Endothelial cell of umbilical vein (primary cell): ENCODE measurements around the gene RHOH. TPM values are rescaled to one million over a fixed set of nuclear protein-coding genes. Genes with fewer than 3 reads are reported as not detected.

ENCODE experiments used
- BruUV-seq: library from RNA; stranded (reverse); fragments of 400-500 nt; replicated peaks from 2 replicates; lab custom pipeline; 2021; lab: Mats Ljungman, UMichigan
- CTCF ChIA-PET: fragments of 300-600, 350-600 bp; sonication (Branson Sonifier 250); formaldehyde crosslinking; loops from one replicate; lab custom pipeline; 2021; ENCODE audit warnings: antibody characterized with exemption, inconsistent platforms; lab: Charles Lee
- POLR2A ChIA-PET: fragments of 300-600, 350-600 bp; sonication (Branson Sonifier 250); formaldehyde crosslinking; loops from one replicate; lab custom pipeline; 2021; ENCODE audit warnings: antibody characterized with exemption, inconsistent platforms; lab: Charles Lee
- DNase-seq: peaks from one replicate; pipeline ENCODE4 v3.0.0-alpha.2; 2011; ENCODE audit warnings: low read depth, low spot score
- FAIRE-seq: peaks from 2 replicates; lab custom pipeline; 2011; peaks lifted over from hg19 to GRCh38; lab: Jason Lieb, UNC
- H2AFZ ChIP-seq: 2 replicates; pipeline ENCODE4 v1.6.0; 2012; ENCODE audit warnings: low read depth, low read length, control low read depth, inconsistent platforms
- H3K27ac ChIP-seq: 2 replicates; pipeline ENCODE4 v1.5.1; 2011; ENCODE audit warnings: low read depth, mild to moderate bottlenecking, control low read depth, low read length, moderate library complexity; ENCODE audit not compliant: insufficient read depth
- H3K27me3 ChIP-seq, 2 experiments: 2 replicates each; pipeline versions ENCODE4 v1.6.0 to v1.6.1; 2011; ENCODE audit warnings: low read length in 2 of 2, mixed read lengths in 1 of 2; ENCODE audit not compliant: control insufficient read depth in 2 of 2, insufficient read depth in 2 of 2
- H3K36me3 ChIP-seq, 2 experiments: 2 replicates in 1 of 2; 3 replicates in 1 of 2; pipeline ENCODE4 v1.5.1; 2011; ENCODE audit warnings: low read length in 2 of 2, mild to moderate bottlenecking in 1 of 2, moderate library complexity in 1 of 2; ENCODE audit not compliant: control insufficient read depth in 2 of 2, insufficient read depth in 2 of 2; ENCODE audit errors: extremely low read depth in 1 of 2
- H3K4me1 ChIP-seq: 3 replicates; pipeline ENCODE4 v1.5.1; 2011; ENCODE audit warnings: mild to moderate bottlenecking, low read length; ENCODE audit not compliant: control insufficient read depth, insufficient read depth; ENCODE audit errors: extremely low read depth
- H3K4me2 ChIP-seq: 2 replicates; pipeline ENCODE4 v1.6.1; 2011; ENCODE audit warnings: low read length, control low read depth, mixed read lengths; ENCODE audit not compliant: insufficient read depth
- H3K4me3 ChIP-seq, 3 experiments: fragments of 200-600 bp in 1 of 3; sonication (generic), shearing (Covaris generic) in 1 of 3; replicated peaks in 1 of 3; 2 replicates each; pipeline ENCODE4 v1.5.1; 2011 to 2016; ENCODE audit warnings: control low read depth in 3 of 3, low read length in 3 of 3, mild to moderate bottlenecking in 2 of 3, inconsistent platforms in 1 of 3, low read depth in 1 of 3, moderate library complexity in 1 of 3; ENCODE audit not compliant: insufficient read depth in 1 of 3
- H3K79me2 ChIP-seq: 2 replicates; pipeline ENCODE4 v1.6.0; 2012; ENCODE audit warnings: low read length, inconsistent platforms; ENCODE audit not compliant: control insufficient read depth, insufficient read depth
- H3K9ac ChIP-seq: replicated peaks from 2 replicates; pipeline ENCODE3; 2011; ENCODE audit warnings: low read length, control low read depth; ENCODE audit not compliant: insufficient read depth; ENCODE audit errors: extremely low read depth
- H3K9me1 ChIP-seq: replicated peaks from 3 replicates; pipeline ENCODE4 v1.6.0; 2011; ENCODE audit warnings: mild to moderate bottlenecking, low read length; ENCODE audit not compliant: control insufficient read depth, insufficient read depth; ENCODE audit errors: extremely low read depth
- H3K9me3 ChIP-seq: replicated peaks from 2 replicates; pipeline ENCODE4 v1.5.1; 2012; ENCODE audit warnings: low read length, inconsistent platforms; ENCODE audit not compliant: control insufficient read depth, insufficient read depth
- H4K20me1 ChIP-seq: replicated peaks from 2 replicates; pipeline ENCODE3; 2011; ENCODE audit warnings: mild to moderate bottlenecking, low read length; ENCODE audit not compliant: control insufficient read depth, insufficient read depth; ENCODE audit errors: extremely low read depth
- EZH2 ChIP-seq: IDR thresholded peaks from 2 replicates; pipeline ENCODE4 v1.6.1; 2012; ENCODE audit warnings: borderline replicate concordance, low read depth, mild to moderate bottlenecking, moderate library complexity, low read length, inconsistent platforms; ENCODE audit not compliant: severe bottlenecking
- FOS ChIP-seq: IDR thresholded peaks from 2 replicates; pipeline ENCODE4 v1.6.1; 2011; ENCODE audit warnings: mild to moderate bottlenecking, low read length, moderate library complexity, borderline replicate concordance; ENCODE audit not compliant: insufficient read depth
- GATA2 ChIP-seq: IDR thresholded peaks from 2 replicates; pipeline ENCODE4 v1.7.0; 2011; ENCODE audit warnings: low read depth, mild to moderate bottlenecking, moderate library complexity, mixed read lengths, low read length; ENCODE audit not compliant: insufficient read length, insufficient read depth
- JUN ChIP-seq: IDR thresholded peaks from 2 replicates; pipeline ENCODE4 v1.6.1; 2011; ENCODE audit warnings: borderline replicate concordance, low read depth; ENCODE audit not compliant: insufficient read length, insufficient read depth
- MYC ChIP-seq: IDR thresholded peaks from one replicate; pipeline ENCODE4 v1.6.1; 2011; ENCODE audit warnings: mild to moderate bottlenecking, low read depth, low read length
- POLR2A ChIP-seq: IDR thresholded peaks from 2 replicates; pipeline ENCODE4 v1.6.1; 2012; ENCODE audit warnings: low read depth, mild to moderate bottlenecking, control low read depth, low read length
- POLR2AphosphoS5 ChIP-seq: IDR thresholded peaks from 2 replicates; pipeline ENCODE4 v1.6.1; 2012; ENCODE audit warnings: low read depth, mild to moderate bottlenecking, control low read depth, low read length, moderate library complexity; ENCODE audit not compliant: insufficient read depth
- dilution Hi-C: fragments of 300-500 bp; cut with MboI; formaldehyde crosslinking; loops from one replicate; pipeline ENCODE4 v1.15.0; 2019; ENCODE audit warnings: low sequenced_read_pairs; ENCODE audit not compliant: extremely low pct_ligation_motif_present
- intact Hi-C: fragments of 100-400 bp; cut with micrococcal nuclease; formaldehyde crosslinking; loops from one replicate; pipeline ENCODE4 v1.10.0; 2022
- polyA plus RNA-seq, 4 experiments: library from polyadenylated mRNA; depleted of rRNA in 3 of 4; stranded (reverse) in 3 of 4; unstranded in 1 of 4; fragments of >200 nt; gene quantifications; 2 replicates each; pipeline versions ENCODE4 v1.2.1 to v1.2.3, GENCODE V29; 2011 to 2012; ENCODE audit warnings: missing spikeins in 1 of 4
- total RNA-seq: library from RNA; stranded (reverse); gene quantifications from 2 replicates; pipeline ENCODE4 v1.2.3, GENCODE V29; 2021
- TF ChIP-seq, protein P1 (sequence below), 2 donors: IDR thresholded peaks; 1 replicate in 1 of 2; 2 replicates in 1 of 2; pipeline ENCODE4 v1.5.1; 2011; ENCODE audit warnings: low read length in 2 of 2, mild to moderate bottlenecking in 2 of 2, moderate library complexity in 2 of 2, control low read depth in 1 of 2, inconsistent platforms in 1 of 2, low read depth in 1 of 2; ENCODE audit not compliant: insufficient read depth in 1 of 2; ENCODE audit errors: extremely low read depth in 1 of 2
- TF ChIP-seq, protein P2 (sequence below): IDR thresholded peaks from 2 replicates; pipeline ENCODE4 v1.6.1; 2011; ENCODE audit not compliant: insufficient read depth, insufficient read length

RHOH gene
- total and polyA plus RNA-seq, 2 donors (not counting 3 experiments of a cell fraction or from before 2014, with no cell fraction given): not detected

DNA sequence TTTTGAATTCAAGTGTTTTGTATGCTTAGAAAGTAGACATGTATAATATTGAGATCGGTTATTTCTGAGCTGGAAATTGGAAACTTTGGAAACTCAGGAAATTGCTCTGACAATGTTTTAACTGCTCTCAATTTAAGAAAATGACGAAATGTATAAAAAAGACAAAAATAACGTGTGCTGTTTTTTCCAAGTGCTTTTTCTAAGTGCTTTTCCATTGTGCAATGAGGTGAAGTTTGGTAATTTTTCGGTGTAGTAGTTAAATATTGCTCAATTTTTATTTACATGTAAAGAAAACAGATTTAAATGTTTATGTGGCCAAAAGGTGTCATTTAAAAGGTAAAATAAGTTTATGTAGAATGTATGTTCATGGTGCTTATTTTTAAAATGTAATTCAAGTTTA lies 39.4 kb upstream of the RHOH start:
- Histone ChIP-seq H3K36me3 (no peaks in the 10 kb centered on the region), H3K4me1 (no peaks in the 10 kb centered on the region), H3K9me3 (no peaks in the 10 kb centered on the region), H3K27me3 (no peaks in the 10 kb centered on the region), H3K9me1 (no peaks in the 10 kb centered on the region), H3K79me2 (no peaks in the 10 kb centered on the region), H3K9ac (no peak overlapping the region), H3K4me3 (no peak overlapping the region), H3K27ac (no peak overlapping the region), H3K4me2 (no peak overlapping the region), H2AFZ (no peak overlapping the region), H4K20me1 (no peaks in the 10 kb centered on the region)
- ChIA-PET POLR2A (no interaction called here), CTCF (interaction anchor here (0.9 to 1.1 kb wide), 2 partner anchors 152 to 168 kb away, joined by 3 read pairs; no protein-coding TSS in a partner anchor)
- no TSS peak for BruUV-seq
- FAIRE-seq (no peak), DNase-seq (no peak)
- TF ChIP-seq, protein P1, sequence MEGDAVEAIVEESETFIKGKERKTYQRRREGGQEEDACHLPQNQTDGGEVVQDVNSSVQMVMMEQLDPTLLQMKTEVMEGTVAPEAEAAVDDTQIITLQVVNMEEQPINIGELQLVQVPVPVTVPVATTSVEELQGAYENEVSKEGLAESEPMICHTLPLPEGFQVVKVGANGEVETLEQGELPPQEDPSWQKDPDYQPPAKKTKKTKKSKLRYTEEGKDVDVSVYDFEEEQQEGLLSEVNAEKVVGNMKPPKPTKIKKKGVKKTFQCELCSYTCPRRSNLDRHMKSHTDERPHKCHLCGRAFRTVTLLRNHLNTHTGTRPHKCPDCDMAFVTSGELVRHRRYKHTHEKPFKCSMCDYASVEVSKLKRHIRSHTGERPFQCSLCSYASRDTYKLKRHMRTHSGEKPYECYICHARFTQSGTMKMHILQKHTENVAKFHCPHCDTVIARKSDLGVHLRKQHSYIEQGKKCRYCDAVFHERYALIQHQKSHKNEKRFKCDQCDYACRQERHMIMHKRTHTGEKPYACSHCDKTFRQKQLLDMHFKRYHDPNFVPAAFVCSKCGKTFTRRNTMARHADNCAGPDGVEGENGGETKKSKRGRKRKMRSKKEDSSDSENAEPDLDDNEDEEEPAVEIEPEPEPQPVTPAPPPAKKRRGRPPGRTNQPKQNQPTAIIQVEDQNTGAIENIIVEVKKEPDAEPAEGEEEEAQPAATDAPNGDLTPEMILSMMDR (IDR thresholded peaks at IDR 0.05; ENCODE audit: extremely low read depth in 1 of 2, insufficient read depth in 1 of 2, low read depth in 1 of 2, low read length in 2 of 2): no peak
- TF ChIP-seq MYC: no peak
- no peak for TF ChIP-seq POLR2A
- TF ChIP-seq, protein P2, sequence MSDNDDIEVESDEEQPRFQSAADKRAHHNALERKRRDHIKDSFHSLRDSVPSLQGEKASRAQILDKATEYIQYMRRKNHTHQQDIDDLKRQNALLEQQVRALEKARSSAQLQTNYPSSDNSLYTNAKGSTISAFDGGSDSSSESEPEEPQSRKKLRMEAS: no peak
- no peak for TF ChIP-seq FOS
- TF ChIP-seq GATA2: no peak
- TF ChIP-seq POLR2AphosphoS5: no peak
- no peak for TF ChIP-seq JUN
- TF ChIP-seq EZH2: no peak
- dilution Hi-C loops: no loop called here
- intact Hi-C loops: no loop called here
